K562 (cell line): ENCODE results near the gene RHOF. TPM values are rescaled to one million over a fixed set of nuclear protein-coding genes. Genes with fewer than 3 reads are reported as not detected.

Experiments used
- ARID1B ChIP-seq: fragments of 450-650 bp; IDR thresholded peaks from 2 replicates; pipeline ENCODE4 v1.6.1; 2016; ENCODE audit warnings: antibody characterized with exemption, mild to moderate bottlenecking, inconsistent platforms
- BHLHE40 ChIP-seq: IDR thresholded peaks from 2 replicates; pipeline ENCODE4 v1.6.1; 2011; ENCODE audit warnings: low read length, improper control_type of control experiment
- CHAMP1 ChIP-seq: fragments of 450-650 bp; IDR thresholded peaks from 2 replicates; pipeline ENCODE4 v1.6.1; 2016; ENCODE audit warnings: mild to moderate bottlenecking
- E2F4 ChIP-seq: sonication (generic); formaldehyde crosslinking; IDR thresholded peaks from 2 replicates; pipeline ENCODE4 v1.8.0; 2022; ENCODE audit warnings: mild to moderate bottlenecking, low read depth, missing genetic modification reagents
- E2F5 ChIP-seq: sonication (generic); formaldehyde crosslinking; IDR thresholded peaks from 2 replicates; pipeline ENCODE4 v1.8.0; 2022; ENCODE audit warnings: mild to moderate bottlenecking, missing genetic modification reagents
- HDAC2 ChIP-seq: fragments of 450-650 bp; IDR thresholded peaks from 2 replicates; pipeline ENCODE4 v1.6.1; 2016; ENCODE audit warnings: mild to moderate bottlenecking
- L3MBTL2 ChIP-seq: fragments of 450-650 bp; IDR thresholded peaks from 2 replicates; pipeline ENCODE4 v1.6.1; 2016; ENCODE audit warnings: mild to moderate bottlenecking, moderate library complexity
- MAFF ChIP-seq: IDR thresholded peaks from 2 replicates; pipeline ENCODE4 v1.6.1; 2012; ENCODE audit warnings: low read length, improper control_type of control experiment
- MAX ChIP-seq: sonication (generic); formaldehyde crosslinking; IDR thresholded peaks from 2 replicates; pipeline ENCODE4 v1.9.0; 2022; ENCODE audit warnings: mild to moderate bottlenecking, missing genetic modification reagents
- MCM5 ChIP-seq: fragments of 450-650 bp; IDR thresholded peaks from 2 replicates; pipeline ENCODE4 v1.6.1; 2016; ENCODE audit warnings: low read depth
- MCM7 ChIP-seq, 2 experiments: fragments of 450-650 bp; IDR thresholded peaks; 2 replicates each; pipeline ENCODE4 v1.6.1; 2016 to 2018
- NFIX ChIP-seq: fragments of 250-450 bp; sonication (Bioruptor Pico); IDR thresholded peaks from 2 replicates; pipeline ENCODE4 v1.4.0; 2020; ENCODE audit warnings: low read depth, mild to moderate bottlenecking, moderate library complexity
- PTBP1 ChIP-seq: fragments of 200-400 bp; formaldehyde crosslinking; IDR thresholded peaks from 2 replicates; pipeline ENCODE4 v1.6.1; 2017; ENCODE audit warnings: low read depth, low read length
- SIRT6 ChIP-seq: IDR thresholded peaks from one replicate; pipeline ENCODE4 v1.6.1; 2012; ENCODE audit warnings: low read depth, mild to moderate bottlenecking, control low read depth, inconsistent platforms, low read length, moderate library complexity
- ZNF512 ChIP-seq: IDR thresholded peaks from 2 replicates; pipeline ENCODE4 v1.6.1; 2016; ENCODE audit warnings: missing genetic modification characterization, missing compliant biosample characterization
- ZNF583 ChIP-seq: fragments of 250-450 bp; sonication (Bioruptor Pico); IDR thresholded peaks from 2 replicates; pipeline ENCODE4 v1.4.0; 2020
- ZNF699 ChIP-seq: fragments of 250-450 bp; sonication (Bioruptor Pico); IDR thresholded peaks from 2 replicates; pipeline ENCODE4 v1.8.0; 2021; ENCODE audit warnings: mild to moderate bottlenecking, moderate library complexity; ENCODE audit not compliant: insufficient replicate concordance
- ZSCAN29 ChIP-seq: fragments of 450-650 bp; IDR thresholded peaks from 2 replicates; pipeline ENCODE4 v1.6.1; 2017
- polyA plus RNA-seq, 8 experiments: library from polyadenylated mRNA; depleted of rRNA in 4 of 8; stranded (reverse) in 5 of 8; unstranded in 3 of 8; fragments of >200 nt; fragmentation: Nextera tagmentation in 2 of 8; fragmentation: Illumina TruSeq in 1 of 8; extraction: Ambion mirVana in 2 of 8; extraction: Trizol in 1 of 8; gene quantifications; 2 replicates each; pipeline versions ENCODE4 v1.2.1 to v1.2.3, GENCODE V29; 2011 to 2014; ENCODE audit warnings: inconsistent platforms in 1 of 8, missing spikeins in 1 of 8
- total RNA-seq, 7 experiments: library from RNA; depleted of rRNA in 6 of 7; stranded (reverse); fragments of >200 nt in 6 of 7; fragmentation: Illumina TruSeq in 2 of 7; extraction: Trizol in 2 of 7; gene quantifications; 2 replicates each; pipeline versions ENCODE4 v1.2.1 to v1.2.3, GENCODE V29; 2011 to 2021; ENCODE audit warnings: low replicate concordance in 1 of 7
- TF ChIP-seq, protein P1 (sequence below): fragments of 450-650 bp; formaldehyde crosslinking; IDR thresholded peaks from 2 replicates; pipeline ENCODE4 v1.4.0; 2020; ENCODE audit warnings: mild to moderate bottlenecking
- TF ChIP-seq, protein P2 (sequence below): sonication (generic); formaldehyde crosslinking; IDR thresholded peaks from 2 replicates; pipeline ENCODE4 v1.8.0; 2022; ENCODE audit warnings: missing genetic modification reagents, mild to moderate bottlenecking, moderate library complexity, borderline replicate concordance

Gene RHOF
- total and polyA plus RNA-seq, 9 of the 15 experiments (the other 6 are each of a cell fraction or from before 2014, with no cell fraction given): 0.13 to 10.1 (median 4.0) TPM

GRCh38 chr12:121776190-121777098, 17.0 kb downstream of the RHOF start (continued):
- TF ChIP-seq E2F5 (CRISPR knock-in tag) (0 out of 2 replicates have a peak, but pooled peaks have one; percentile 27), MAX (CRISPR knock-in tag) (peak; percentile 36; the same call in 1 of the 2 replicates), NFIX (CRISPR knock-in tag) (no peak), L3MBTL2 (0 out of 2 replicates have a peak, but pooled peaks have one; percentile 24), MCM5 (no peak), ZNF512 (tag) (no peak), ZSCAN29 (no peak), BHLHE40 (no peak), HDAC2 (peak; percentile 38; the same call in 1 of the 2 replicates), PTBP1 (no peak), ZNF699 (CRISPR knock-in tag) (no peak), SIRT6 (no peak), MCM7 (IDR thresholded peaks at IDR 0.05) (no peak), MAFF (no peak), ARID1B (no peak), CHAMP1 (no peak), E2F4 (CRISPR knock-in tag) (0 out of 2 replicates have a peak, but pooled peaks have one; percentile 29), ZNF583 (CRISPR knock-in tag) (no peak)
- TF ChIP-seq, protein P1, sequence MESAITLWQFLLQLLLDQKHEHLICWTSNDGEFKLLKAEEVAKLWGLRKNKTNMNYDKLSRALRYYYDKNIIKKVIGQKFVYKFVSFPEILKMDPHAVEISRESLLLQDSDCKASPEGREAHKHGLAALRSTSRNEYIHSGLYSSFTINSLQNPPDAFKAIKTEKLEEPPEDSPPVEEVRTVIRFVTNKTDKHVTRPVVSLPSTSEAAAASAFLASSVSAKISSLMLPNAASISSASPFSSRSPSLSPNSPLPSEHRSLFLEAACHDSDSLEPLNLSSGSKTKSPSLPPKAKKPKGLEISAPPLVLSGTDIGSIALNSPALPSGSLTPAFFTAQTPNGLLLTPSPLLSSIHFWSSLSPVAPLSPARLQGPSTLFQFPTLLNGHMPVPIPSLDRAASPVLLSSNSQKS: no peak
- TF ChIP-seq, protein P2, sequence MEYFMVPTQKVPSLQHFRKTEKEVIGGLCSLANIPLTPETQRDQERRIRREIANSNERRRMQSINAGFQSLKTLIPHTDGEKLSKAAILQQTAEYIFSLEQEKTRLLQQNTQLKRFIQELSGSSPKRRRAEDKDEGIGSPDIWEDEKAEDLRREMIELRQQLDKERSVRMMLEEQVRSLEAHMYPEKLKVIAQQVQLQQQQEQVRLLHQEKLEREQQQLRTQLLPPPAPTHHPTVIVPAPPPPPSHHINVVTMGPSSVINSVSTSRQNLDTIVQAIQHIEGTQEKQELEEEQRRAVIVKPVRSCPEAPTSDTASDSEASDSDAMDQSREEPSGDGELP (CRISPR knock-in tag): peak; percentile 58; the same call in 1 of the 2 replicates
